GM19438 (cell line): ENCODE data around the gene MMP8.

Experiments
- ATAC-seq: cut with Tn5 transposase; IDR thresholded peaks from one replicate; pipeline ENCODE4 v1.9.1; 2021; ENCODE audit warnings: low read depth; ENCODE audit not compliant: unreplicated experiment

The MMP8 gene

GRCh38 chr11:102727890-102728289 is 3.1 kb upstream of the MMP8 start:
- no peak for ATAC-seq

DNA sequence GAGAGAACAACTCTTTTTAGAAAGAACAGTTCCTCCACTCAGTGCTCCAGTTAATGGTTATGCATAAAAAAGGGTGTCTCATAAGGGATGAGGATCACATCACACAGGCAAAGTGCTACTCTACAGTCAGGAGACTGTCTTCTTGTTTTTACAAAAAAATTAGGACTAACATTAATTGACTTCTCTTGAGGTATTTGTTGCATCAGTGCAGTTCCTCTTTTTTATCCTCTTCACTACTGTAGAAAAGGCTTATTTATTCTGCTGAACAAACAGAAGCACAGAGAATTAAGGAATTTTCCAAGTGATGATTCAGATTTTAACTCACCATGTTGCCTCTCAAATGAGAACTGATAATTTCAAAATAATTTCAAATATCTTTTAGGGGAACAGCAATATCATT is 1.9 kb downstream of the MMP8 start:
- no peak for ATAC-seq

- ATAC-seq = no peak
Measured at GRCh38 chr11:102719620-102720277, 5.0 kb downstream of the MMP8 start.

DNA sequence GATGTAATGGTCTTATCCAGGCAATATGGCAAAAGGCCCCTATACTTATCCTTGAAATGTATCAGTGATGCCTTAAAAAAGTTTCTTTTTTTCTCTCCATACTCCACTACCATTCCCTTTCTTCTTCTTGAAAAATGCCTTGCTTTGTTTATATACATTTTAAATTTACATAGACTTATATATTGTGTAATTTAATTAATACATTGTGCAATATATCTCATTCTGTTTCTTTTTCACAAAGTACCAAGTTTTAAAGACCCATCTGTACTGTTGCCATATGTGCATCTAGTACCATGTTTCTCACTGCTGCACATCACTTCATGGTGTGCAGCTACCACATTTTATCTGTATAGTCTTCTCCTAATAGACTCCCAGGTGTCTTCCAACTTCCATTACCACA is 7.5 kb downstream of the MMP8 start:
- ATAC-seq = no peak

GRCh38 chr11:102716527-102716926 is 8.2 kb downstream of the MMP8 start:
- ATAC-seq = no peak

- no peak for ATAC-seq
Measured at GRCh38 chr11:102712137-102712536, 12.6 kb downstream of the MMP8 start.

DNA sequence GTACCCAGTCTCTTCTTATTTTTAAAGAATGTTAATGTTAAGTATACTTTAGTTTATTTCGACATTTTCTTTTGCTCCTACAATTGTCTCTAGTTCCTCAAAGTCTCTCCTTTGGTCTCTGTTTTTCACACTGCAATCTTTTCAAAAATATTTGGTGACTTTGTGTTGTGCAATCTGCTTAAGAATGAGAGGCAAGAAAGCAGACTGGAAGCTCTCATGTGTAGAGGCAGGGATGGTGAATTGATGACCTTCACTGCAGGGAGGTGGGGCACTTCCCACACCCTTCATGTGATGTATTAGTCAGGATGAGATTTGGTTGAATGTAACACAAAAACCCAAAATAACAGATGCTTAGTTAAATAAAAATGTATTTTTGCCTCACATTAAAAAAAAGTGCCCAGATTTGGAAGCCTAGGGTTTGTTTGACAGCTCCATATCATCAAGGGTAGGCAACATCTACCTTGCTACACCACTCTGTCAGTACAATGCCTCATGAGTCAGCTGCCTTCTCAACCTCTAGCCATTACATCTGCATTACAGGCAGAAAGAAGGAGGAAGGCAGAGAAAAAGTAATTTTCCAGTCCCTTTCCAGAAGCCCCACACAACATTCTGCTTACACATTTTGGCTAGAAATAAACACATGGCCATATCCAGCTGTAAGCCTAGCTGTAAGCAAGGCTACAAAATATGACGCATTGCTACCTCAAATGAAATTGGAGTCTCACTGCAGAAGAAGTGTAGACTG is 15.4 kb downstream of the MMP8 start:
- no peak for ATAC-seq

- no peak for ATAC-seq
Measured at GRCh38 chr11:102708654-102709053, 16.1 kb downstream of the MMP8 start.

DNA sequence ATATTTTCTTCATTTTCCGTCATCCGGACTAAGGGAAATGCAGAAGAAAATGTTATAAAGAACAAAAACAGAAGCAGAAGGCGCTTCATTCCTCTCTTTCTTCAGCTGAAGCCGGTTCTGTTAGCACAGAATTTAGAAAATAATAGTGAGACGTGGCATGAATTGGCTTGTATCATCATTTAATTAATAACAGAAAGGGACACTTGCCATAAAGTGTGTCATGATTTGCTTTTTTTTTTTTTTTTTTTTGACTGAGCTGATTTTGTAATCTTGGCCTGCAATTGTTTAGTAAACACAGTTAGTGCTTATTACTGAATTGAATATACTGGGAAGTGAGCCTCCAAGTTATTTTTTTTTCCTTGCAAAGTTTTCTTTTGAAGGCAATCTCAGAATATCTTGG is 19.1 kb downstream of the MMP8 start, which contains the start of gene MMP27:
Gene MMP27 (minus strand): TSS at position 144 of the 400 bp plus-strand sequence. CDS start 55 bp downstream, at position 89.
- no peak for ATAC-seq

DNA sequence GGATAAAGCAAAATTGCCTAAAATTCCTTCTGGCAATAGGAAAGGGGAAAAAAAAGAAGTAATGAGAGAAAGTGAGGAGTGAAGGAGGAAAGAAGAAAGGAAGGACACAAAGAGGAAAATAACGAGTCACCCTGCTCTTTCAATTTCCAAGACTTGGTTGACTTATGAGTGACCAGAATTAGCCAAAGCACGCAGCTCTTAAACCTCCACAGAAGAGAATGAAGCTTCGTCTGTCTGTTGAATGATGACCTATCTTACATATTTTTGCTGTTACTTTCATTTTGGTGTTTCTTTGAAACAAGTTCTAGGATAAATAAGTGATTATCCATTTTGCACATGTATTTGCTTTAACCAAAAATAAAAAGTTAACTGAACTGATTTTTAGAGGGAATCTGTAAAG is 19.9 kb downstream of the MMP8 start:
- ATAC-seq = no peak

GRCh38 chr11:102703826-102704493 is 20.8 kb downstream of the MMP8 start:
- ATAC-seq = no peak

- no peak for ATAC-seq
Measured at GRCh38 chr11:102695201-102695600, 29.6 kb downstream of the MMP8 start.

DNA sequence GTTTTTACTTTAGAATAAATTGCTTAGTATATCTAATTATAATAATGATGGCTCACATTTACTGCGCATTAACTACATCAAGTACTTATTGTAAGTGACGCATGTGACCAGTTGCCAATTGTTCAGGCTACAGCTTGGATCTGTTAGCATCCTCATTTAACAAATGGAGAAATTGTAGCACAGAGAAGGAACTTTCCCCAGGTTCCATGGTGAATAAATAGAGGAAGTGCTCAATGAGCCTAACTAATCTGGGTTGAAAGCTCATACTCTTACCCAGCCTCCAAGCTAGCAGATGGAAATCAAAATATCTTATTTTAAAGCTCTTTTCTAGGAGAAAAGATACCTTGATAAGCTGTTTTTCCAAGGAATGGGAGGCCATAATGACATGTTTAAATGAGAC is 39.0 kb downstream of the MMP8 start:
- ATAC-seq = no peak

DNA sequence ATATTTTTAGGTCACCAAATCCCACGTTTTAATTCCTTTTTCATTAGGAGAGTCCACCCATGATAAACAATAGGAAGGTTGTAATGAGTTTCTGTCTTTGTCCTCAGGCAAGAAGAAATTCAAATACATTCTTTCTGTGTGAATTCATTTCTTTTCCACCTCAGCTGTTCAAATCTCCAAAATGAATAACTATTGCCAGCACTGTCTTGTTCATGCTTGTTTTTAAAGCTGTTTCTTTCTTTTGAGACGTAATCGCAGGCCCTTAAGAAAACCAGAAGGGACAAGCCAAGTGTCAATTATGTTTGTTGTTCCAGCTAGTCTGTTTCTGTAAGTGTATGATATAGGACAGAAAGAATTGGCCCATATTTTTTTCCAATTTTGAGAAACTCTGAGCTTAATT is 39.4 kb downstream of the MMP8 start:
- ATAC-seq = no peak

GRCh38 chr11:102683277-102683676 is 41.5 kb downstream of the MMP8 start:
- ATAC-seq = no peak

GRCh38 chr11:102680945-102681344 is 43.8 kb downstream of the MMP8 start:
- no peak for ATAC-seq

DNA sequence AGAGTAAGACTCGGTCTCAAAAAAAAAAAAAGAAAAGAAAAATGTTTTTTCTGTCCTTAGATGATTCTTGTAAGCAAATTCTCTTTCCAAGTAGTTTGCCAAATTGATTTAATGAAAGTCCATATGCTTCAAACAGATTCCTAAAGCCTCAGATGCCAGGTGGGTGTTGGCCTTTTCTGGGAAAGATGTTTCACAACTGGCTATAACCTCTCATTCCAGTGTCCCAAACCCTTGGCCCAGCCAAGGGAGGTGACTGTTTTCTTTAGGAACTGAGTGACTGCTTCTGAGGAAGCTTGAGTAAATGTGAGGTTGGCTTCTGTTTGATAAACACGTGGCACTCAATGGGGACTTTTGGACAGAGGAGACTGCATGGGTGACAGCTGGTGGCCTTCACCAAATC is 46.7 kb downstream of the MMP8 start:
- ATAC-seq = no peak

GRCh38 chr11:102676084-102676483 is 48.7 kb downstream of the MMP8 start:
- no peak for ATAC-seq

DNA sequence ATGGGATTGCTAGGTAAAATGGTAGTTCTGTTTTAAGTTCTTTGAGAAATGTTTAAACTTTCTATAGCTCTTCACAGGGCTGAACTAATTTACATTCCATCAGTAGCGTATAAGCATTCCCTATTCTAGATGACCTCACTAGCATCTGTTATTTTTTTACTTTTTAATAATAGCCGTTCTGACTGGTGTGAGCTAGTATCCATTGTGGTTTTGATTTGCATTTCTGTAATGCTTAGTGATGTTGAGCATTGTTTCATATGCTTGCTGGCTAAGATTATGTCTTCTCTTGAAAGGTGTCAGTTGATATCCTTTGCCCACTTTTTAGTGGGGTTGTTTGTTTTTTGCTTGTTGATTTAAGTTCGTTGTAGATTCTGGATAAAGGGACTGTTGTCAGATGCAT is 55.1 kb downstream of the MMP8 start:
- ATAC-seq = no peak

DNA sequence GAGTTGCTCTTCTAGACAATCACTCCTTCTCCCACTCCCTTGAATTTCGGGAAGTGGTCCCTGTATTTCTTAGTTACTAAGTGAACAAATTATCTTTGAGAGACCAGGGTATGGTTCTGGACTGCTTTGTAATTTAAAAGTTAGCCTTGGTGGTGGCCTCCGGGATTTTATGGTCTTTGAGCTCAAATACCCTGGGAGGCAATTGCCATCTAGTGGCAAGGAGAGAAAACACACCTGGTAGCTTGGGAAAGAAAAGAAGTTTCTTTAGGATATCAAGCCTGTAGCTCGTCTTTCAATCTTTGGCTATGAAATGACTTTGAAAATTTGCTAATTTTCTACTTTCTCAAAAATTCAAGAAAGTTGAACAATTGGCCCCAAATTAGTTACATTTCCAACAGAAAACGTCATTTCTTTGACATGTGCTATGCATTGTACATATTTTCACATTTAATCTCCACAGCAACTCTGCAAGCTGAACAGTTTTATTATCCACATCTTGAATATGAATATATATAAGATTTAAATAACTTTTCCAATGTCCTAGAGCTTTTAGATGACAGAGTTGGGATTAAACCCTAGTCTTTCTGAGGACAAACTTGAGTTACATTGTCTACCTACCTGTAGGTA is 58.3 kb downstream of the MMP8 start:
- ATAC-seq = peak; percentile 58
